ENCODE measurements around the gene NR1H2.
A peak's percentile ranks its signal among the peaks of the same experiment; 100 is the strongest.

NR1H2 gene

GRCh38 chr19:50428772-50429463, 52.7 kb downstream of the NR1H2 start:
- no peak overlapping the region for H3K4me3 ChIP-seq (ENCODE audit: severe bottlenecking)
- no peak overlapping the region for H3K27ac ChIP-seq (ENCODE audit: poor library complexity, severe bottlenecking)
- ATAC-seq (ENCODE audit: low read depth) (no peak), DNase-seq (ENCODE audit: low spot score) (no peak)
- H3K36me3 ChIP-seq (ENCODE audit: low read depth) = no peaks in the 10 kb centered on the region
- TF ChIP-seq CTCF (IDR thresholded peaks at IDR 0.05; ENCODE audit: poor library complexity, severe bottlenecking) = no peak
- peaks cover 9% of the 10 kb centered on the region for H3K27me3 ChIP-seq (ENCODE audit: insufficient read depth, poor library complexity, severe bottlenecking)
- no peaks in the 10 kb centered on the region for H3K9me3 ChIP-seq (ENCODE audit: severe bottlenecking)
- no peaks in the 10 kb centered on the region for H3K4me1 ChIP-seq (ENCODE audit: insufficient read depth, poor library complexity, severe bottlenecking)

- no peaks in the 10 kb centered on the region for H3K36me3 ChIP-seq (ENCODE audit: low read depth)
- peaks cover 9% of the 10 kb centered on the region for H3K27me3 ChIP-seq (ENCODE audit: insufficient read depth, poor library complexity, severe bottlenecking)
- no peaks in the 10 kb centered on the region for H3K9me3 ChIP-seq (ENCODE audit: severe bottlenecking)
- no peak for DNase-seq (ENCODE audit: low spot score)
- no peak for TF ChIP-seq CTCF (IDR thresholded peaks at IDR 0.05; ENCODE audit: poor library complexity, severe bottlenecking)
- no peaks in the 10 kb centered on the region for H3K4me1 ChIP-seq (ENCODE audit: insufficient read depth, poor library complexity, severe bottlenecking)
- no peak overlapping the region for H3K4me3 ChIP-seq (ENCODE audit: severe bottlenecking)
- H3K27ac ChIP-seq (ENCODE audit: poor library complexity, severe bottlenecking) = no peak overlapping the region
- no peak for ATAC-seq (ENCODE audit: low read depth)
Measured at GRCh38 chr19:50430888-50431342, 54.7 kb downstream of the NR1H2 start.

- Histone ChIP-seq H3K27ac (ENCODE audit: poor library complexity, severe bottlenecking) (no peak overlapping the region), H3K27me3 (ENCODE audit: insufficient read depth, poor library complexity, severe bottlenecking) (peaks cover 9% of the 10 kb centered on the region), H3K4me3 (ENCODE audit: severe bottlenecking) (peak overlapping the region; percentile 32), H3K4me1 (ENCODE audit: insufficient read depth, poor library complexity, severe bottlenecking) (no peaks in the 10 kb centered on the region), H3K9me3 (ENCODE audit: severe bottlenecking) (no peaks in the 10 kb centered on the region), H3K36me3 (ENCODE audit: low read depth) (no peaks in the 10 kb centered on the region)
- ATAC-seq (ENCODE audit: low read depth) (peak; percentile 92), DNase-seq (ENCODE audit: low spot score) (no peak)
- TF ChIP-seq CTCF (IDR thresholded peaks at IDR 0.05; ENCODE audit: poor library complexity, severe bottlenecking) = no peak
Measured at GRCh38 chr19:50431343-50432220, 55.3 kb downstream of the NR1H2 start.

GRCh38 chr19:50432221-50433028, 56.2 kb downstream of the NR1H2 start, which contains the start of gene MYBPC2:
Gene MYBPC2 (plus strand): TSS chr19:50432892. CDS start chr19:50432954, 62 bp downstream.
- Histone ChIP-seq H3K36me3 (ENCODE audit: low read depth) (no peaks in the 10 kb centered on the region), H3K27me3 (ENCODE audit: insufficient read depth, poor library complexity, severe bottlenecking) (peaks cover 9% of the 10 kb centered on the region), H3K4me1 (ENCODE audit: insufficient read depth, poor library complexity, severe bottlenecking) (no peaks in the 10 kb centered on the region), H3K27ac (ENCODE audit: poor library complexity, severe bottlenecking) (no peak within 1 kb of the TSS), H3K9me3 (ENCODE audit: severe bottlenecking) (no peaks in the 10 kb centered on the region), H3K4me3 (ENCODE audit: severe bottlenecking) (peak within 1 kb of the TSS; percentile 32)
- TF ChIP-seq CTCF (IDR thresholded peaks at IDR 0.05; ENCODE audit: poor library complexity, severe bottlenecking) = no peak
- DNase-seq (ENCODE audit: low spot score) (no peak), ATAC-seq (ENCODE audit: low read depth) (peak; percentile 8; the same call in 2 of the 3 replicates)

Data from RWPE2 (cell line).